LNCAP (cell line): Measurements from ENCODE around the gene LRRTM1.

ENCODE experiments used
- TF ChIP-seq, protein P1 (sequence below): fragments of 450-650 bp; IDR thresholded peaks from 2 replicates; pipeline ENCODE4 v1.5.1; 2017; ENCODE audit warnings: mild to moderate bottlenecking

LRRTM1 gene, protein sequence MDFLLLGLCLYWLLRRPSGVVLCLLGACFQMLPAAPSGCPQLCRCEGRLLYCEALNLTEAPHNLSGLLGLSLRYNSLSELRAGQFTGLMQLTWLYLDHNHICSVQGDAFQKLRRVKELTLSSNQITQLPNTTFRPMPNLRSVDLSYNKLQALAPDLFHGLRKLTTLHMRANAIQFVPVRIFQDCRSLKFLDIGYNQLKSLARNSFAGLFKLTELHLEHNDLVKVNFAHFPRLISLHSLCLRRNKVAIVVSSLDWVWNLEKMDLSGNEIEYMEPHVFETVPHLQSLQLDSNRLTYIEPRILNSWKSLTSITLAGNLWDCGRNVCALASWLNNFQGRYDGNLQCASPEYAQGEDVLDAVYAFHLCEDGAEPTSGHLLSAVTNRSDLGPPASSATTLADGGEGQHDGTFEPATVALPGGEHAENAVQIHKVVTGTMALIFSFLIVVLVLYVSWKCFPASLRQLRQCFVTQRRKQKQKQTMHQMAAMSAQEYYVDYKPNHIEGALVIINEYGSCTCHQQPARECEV

DNA sequence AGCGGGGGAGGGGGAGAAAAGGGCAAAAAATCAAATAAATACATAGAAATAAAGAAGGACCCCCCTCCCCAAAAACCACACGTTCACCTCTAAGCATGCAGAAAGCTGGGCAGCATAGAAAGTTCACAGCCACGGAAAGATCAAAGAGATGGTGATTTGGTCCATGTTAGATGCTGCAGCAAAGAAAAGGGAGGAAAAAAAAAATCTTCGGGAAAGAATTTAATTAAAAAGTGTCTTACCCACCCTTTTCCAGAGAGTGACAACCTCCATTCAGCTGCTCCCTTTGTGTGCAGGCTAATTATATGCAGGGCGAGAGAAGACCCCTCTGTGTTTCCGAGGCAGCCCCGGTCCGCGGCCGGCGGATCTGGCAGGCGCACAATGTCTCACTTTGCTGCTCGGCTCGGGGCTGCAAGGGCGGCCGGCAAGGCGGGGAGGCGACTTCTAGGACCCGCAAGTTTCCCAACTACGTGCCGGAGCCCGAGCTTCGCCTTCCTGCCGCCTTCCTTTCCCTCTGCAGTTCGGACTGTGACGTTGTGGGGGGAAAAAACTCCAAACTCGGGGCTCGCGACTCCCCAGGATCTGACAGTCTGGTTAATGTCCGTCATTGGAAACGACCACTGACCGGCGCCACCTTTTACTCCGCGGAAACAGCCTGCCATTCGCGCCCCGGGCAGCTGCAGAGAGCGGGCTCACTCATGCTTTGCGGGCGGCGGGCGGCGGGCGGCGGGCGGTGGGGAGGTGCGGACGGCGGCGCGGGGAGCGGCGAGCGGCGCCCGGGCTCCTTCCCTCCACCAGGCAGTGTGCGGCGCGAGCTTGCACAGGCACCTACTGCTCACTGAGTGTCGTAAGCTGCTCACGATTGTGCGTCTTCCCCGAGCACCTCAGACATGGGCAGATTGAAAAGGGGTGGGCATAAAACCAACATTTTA lies at the start of gene LRRTM1:
Gene LRRTM1, minus strand, starts transcription at position 844 of the 929 bp plus-strand sequence. CDS start 933 bp downstream, outside the sequence.
- TF ChIP-seq, protein P1, sequence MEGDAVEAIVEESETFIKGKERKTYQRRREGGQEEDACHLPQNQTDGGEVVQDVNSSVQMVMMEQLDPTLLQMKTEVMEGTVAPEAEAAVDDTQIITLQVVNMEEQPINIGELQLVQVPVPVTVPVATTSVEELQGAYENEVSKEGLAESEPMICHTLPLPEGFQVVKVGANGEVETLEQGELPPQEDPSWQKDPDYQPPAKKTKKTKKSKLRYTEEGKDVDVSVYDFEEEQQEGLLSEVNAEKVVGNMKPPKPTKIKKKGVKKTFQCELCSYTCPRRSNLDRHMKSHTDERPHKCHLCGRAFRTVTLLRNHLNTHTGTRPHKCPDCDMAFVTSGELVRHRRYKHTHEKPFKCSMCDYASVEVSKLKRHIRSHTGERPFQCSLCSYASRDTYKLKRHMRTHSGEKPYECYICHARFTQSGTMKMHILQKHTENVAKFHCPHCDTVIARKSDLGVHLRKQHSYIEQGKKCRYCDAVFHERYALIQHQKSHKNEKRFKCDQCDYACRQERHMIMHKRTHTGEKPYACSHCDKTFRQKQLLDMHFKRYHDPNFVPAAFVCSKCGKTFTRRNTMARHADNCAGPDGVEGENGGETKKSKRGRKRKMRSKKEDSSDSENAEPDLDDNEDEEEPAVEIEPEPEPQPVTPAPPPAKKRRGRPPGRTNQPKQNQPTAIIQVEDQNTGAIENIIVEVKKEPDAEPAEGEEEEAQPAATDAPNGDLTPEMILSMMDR: no peak

DNA sequence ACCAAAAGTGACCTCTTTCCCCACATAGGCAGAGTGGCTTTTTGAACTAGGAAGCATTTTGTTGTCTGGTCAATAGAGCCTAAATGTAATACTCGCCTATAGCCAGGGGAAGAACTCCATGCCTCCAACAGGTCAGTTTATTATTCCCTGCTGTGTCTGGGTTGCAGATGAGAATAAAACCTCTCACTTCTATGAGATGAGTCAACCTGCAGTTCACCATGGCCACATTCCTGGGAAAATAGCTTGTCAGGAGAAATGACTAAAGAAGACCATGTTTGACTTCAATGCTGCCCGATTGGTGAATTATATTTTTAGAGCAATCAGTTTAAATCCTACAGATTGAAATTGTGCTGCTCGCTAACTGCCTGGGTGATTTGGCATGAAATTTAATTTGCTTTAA lies 46.7 kb upstream of the LRRTM1 start:
- TF ChIP-seq, protein P1: no peak

DNA sequence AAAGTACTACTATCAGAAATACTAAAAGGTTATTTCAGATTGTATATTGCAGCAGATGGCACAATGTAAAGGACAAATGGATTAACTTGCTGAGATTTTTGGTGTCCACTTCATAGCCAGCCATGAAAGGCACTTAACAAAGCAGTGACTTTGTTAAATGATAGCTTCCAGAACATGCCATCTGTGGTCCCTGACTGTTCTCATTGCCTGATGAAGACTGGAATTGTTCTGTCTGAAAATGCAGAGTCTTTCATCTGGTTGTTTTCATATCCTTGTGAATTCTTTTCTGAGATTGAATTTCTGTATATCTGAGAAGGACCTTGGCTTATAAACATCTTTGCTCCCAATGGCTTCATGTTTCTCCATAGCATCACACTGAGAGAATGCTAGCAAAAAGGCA lies 44.4 kb upstream of the LRRTM1 start:
- TF ChIP-seq, protein P1: no peak

DNA sequence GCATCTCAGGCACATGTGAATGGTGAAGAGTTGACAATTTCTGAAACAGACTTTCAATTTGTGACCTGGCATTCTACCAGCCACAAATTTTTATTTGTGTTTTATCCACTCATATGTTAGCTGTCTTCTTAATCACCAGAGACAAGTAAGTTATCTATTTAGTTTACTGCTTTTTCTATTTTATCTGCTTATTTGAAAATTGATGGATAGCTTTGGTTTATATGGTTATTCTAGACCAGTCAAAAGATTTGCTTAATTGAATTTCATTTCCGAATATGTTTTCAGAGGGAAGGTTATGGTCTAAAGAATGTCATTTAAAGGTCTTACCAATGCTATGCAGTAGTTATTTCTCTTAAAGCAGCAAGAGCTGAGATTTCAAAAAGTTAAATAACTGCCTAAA lies 43.5 kb upstream of the LRRTM1 start:
- TF ChIP-seq, protein P1: no peak

DNA sequence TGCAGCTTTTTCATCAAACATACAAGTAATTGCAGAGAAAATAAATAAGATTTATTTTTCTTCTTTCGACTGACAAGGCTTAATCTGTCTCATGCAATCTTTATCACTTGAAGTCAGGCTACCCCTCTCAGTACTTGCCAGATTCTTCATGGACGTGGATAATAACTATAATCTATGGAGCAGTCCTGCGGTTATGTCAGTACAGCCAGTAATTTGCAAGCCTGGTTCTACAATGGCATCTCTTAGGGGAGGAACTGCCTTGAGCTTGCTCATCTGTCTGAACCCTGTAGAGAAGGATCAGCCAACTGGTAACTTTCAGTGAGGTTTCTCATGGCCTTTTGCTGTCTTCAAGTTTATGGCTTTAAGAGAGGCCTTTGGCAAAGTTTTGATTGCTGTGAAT lies 35.5 kb upstream of the LRRTM1 start:
- TF ChIP-seq, protein P1: no peak

DNA sequence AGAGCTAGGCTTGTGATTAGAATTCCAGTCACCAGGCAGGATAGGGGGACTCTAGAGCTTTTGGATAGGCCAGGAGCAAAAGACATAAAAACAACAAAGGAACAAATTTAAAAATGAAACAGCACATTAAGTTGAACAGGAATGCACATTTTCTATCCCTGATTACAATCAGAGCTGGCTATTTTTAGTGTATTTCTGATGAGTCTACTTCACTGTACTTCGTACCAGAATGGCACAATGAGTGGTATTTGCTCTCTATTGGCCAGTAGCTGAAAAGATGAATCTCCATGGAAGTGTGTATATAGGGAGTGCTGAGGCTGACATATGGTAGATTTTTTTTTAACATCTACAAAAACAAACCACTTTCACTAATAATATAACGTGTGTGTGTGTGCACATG lies 34.2 kb upstream of the LRRTM1 start:
- TF ChIP-seq, protein P1: no peak

DNA sequence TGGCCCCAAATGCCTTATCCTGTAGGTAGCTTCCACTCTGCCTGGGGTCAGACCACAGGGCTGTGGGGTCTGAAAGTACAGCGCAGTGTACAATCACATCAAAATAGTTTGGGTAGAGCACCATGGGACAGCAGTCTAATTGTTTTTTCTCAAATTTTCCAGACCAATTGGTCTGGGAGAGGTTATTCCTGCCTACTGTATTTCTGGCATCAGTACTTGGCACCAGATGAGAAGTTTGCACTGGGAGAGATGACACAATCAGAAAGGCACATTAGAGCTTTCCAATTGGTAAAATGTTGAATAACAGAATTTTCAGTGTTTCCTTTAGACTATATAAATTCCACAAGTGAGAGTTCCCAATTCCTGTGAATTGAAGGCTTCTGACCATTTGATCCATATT lies 30.9 kb upstream of the LRRTM1 start:
- TF ChIP-seq, protein P1: no peak
